Endothelial cell of umbilical vein (primary cell): ENCODE measurements around the gene LITAFD. TPM values are rescaled to one million over a fixed set of nuclear protein-coding genes. Genes with fewer than 3 reads are reported as not detected.

Experiments
- BruUV-seq: library from RNA; stranded (reverse); fragments of 400-500 nt; replicated peaks from 2 replicates; lab custom pipeline; 2021; lab: Mats Ljungman, UMichigan
- CTCF ChIA-PET: fragments of 300-600, 350-600 bp; sonication (Branson Sonifier 250); formaldehyde crosslinking; loops from one replicate; lab custom pipeline; 2021; ENCODE audit warnings: antibody characterized with exemption, inconsistent platforms; lab: Charles Lee
- POLR2A ChIA-PET: fragments of 300-600, 350-600 bp; sonication (Branson Sonifier 250); formaldehyde crosslinking; loops from one replicate; lab custom pipeline; 2021; ENCODE audit warnings: antibody characterized with exemption, inconsistent platforms; lab: Charles Lee
- DNase-seq: peaks from one replicate; pipeline ENCODE4 v3.0.0-alpha.2; 2011; ENCODE audit warnings: low read depth, low spot score
- FAIRE-seq: peaks from 2 replicates; lab custom pipeline; 2011; peaks lifted over from hg19 to GRCh38; lab: Jason Lieb, UNC
- H2AFZ ChIP-seq: 2 replicates; pipeline ENCODE4 v1.6.0; 2012; ENCODE audit warnings: low read depth, low read length, control low read depth, inconsistent platforms
- H3K27ac ChIP-seq: 2 replicates; pipeline ENCODE4 v1.5.1; 2011; ENCODE audit warnings: low read depth, mild to moderate bottlenecking, control low read depth, low read length, moderate library complexity; ENCODE audit not compliant: insufficient read depth
- H3K27me3 ChIP-seq, 2 experiments: 2 replicates each; pipeline versions ENCODE4 v1.6.0 to v1.6.1; 2011; ENCODE audit warnings: low read length in 2 of 2, mixed read lengths in 1 of 2; ENCODE audit not compliant: control insufficient read depth in 2 of 2, insufficient read depth in 2 of 2
- H3K36me3 ChIP-seq, 2 experiments: 2 replicates in 1 of 2; 3 replicates in 1 of 2; pipeline ENCODE4 v1.5.1; 2011; ENCODE audit warnings: low read length in 2 of 2, mild to moderate bottlenecking in 1 of 2, moderate library complexity in 1 of 2; ENCODE audit not compliant: control insufficient read depth in 2 of 2, insufficient read depth in 2 of 2; ENCODE audit errors: extremely low read depth in 1 of 2
- H3K4me1 ChIP-seq: 3 replicates; pipeline ENCODE4 v1.5.1; 2011; ENCODE audit warnings: mild to moderate bottlenecking, low read length; ENCODE audit not compliant: control insufficient read depth, insufficient read depth; ENCODE audit errors: extremely low read depth
- H3K4me2 ChIP-seq: 2 replicates; pipeline ENCODE4 v1.6.1; 2011; ENCODE audit warnings: low read length, control low read depth, mixed read lengths; ENCODE audit not compliant: insufficient read depth
- H3K4me3 ChIP-seq, 3 experiments: fragments of 200-600 bp in 1 of 3; sonication (generic), shearing (Covaris generic) in 1 of 3; replicated peaks in 1 of 3; 2 replicates each; pipeline ENCODE4 v1.5.1; 2011 to 2016; ENCODE audit warnings: control low read depth in 3 of 3, low read length in 3 of 3, mild to moderate bottlenecking in 2 of 3, inconsistent platforms in 1 of 3, low read depth in 1 of 3, moderate library complexity in 1 of 3; ENCODE audit not compliant: insufficient read depth in 1 of 3
- H3K79me2 ChIP-seq: 2 replicates; pipeline ENCODE4 v1.6.0; 2012; ENCODE audit warnings: low read length, inconsistent platforms; ENCODE audit not compliant: control insufficient read depth, insufficient read depth
- H3K9ac ChIP-seq: replicated peaks from 2 replicates; pipeline ENCODE3; 2011; ENCODE audit warnings: low read length, control low read depth; ENCODE audit not compliant: insufficient read depth; ENCODE audit errors: extremely low read depth
- H3K9me1 ChIP-seq: replicated peaks from 3 replicates; pipeline ENCODE4 v1.6.0; 2011; ENCODE audit warnings: mild to moderate bottlenecking, low read length; ENCODE audit not compliant: control insufficient read depth, insufficient read depth; ENCODE audit errors: extremely low read depth
- H3K9me3 ChIP-seq: replicated peaks from 2 replicates; pipeline ENCODE4 v1.5.1; 2012; ENCODE audit warnings: low read length, inconsistent platforms; ENCODE audit not compliant: control insufficient read depth, insufficient read depth
- H4K20me1 ChIP-seq: replicated peaks from 2 replicates; pipeline ENCODE3; 2011; ENCODE audit warnings: mild to moderate bottlenecking, low read length; ENCODE audit not compliant: control insufficient read depth, insufficient read depth; ENCODE audit errors: extremely low read depth
- GATA2 ChIP-seq: IDR thresholded peaks from 2 replicates; pipeline ENCODE4 v1.7.0; 2011; ENCODE audit warnings: low read depth, mild to moderate bottlenecking, moderate library complexity, mixed read lengths, low read length; ENCODE audit not compliant: insufficient read length, insufficient read depth
- JUN ChIP-seq: IDR thresholded peaks from 2 replicates; pipeline ENCODE4 v1.6.1; 2011; ENCODE audit warnings: borderline replicate concordance, low read depth; ENCODE audit not compliant: insufficient read length, insufficient read depth
- MYC ChIP-seq: IDR thresholded peaks from one replicate; pipeline ENCODE4 v1.6.1; 2011; ENCODE audit warnings: mild to moderate bottlenecking, low read depth, low read length
- POLR2AphosphoS5 ChIP-seq: IDR thresholded peaks from 2 replicates; pipeline ENCODE4 v1.6.1; 2012; ENCODE audit warnings: low read depth, mild to moderate bottlenecking, control low read depth, low read length, moderate library complexity; ENCODE audit not compliant: insufficient read depth
- dilution Hi-C: fragments of 300-500 bp; cut with MboI; formaldehyde crosslinking; loops from one replicate; pipeline ENCODE4 v1.15.0; 2019; ENCODE audit warnings: low sequenced_read_pairs; ENCODE audit not compliant: extremely low pct_ligation_motif_present
- intact Hi-C: fragments of 100-400 bp; cut with micrococcal nuclease; formaldehyde crosslinking; loops from one replicate; pipeline ENCODE4 v1.10.0; 2022
- polyA plus RNA-seq, 4 experiments: library from polyadenylated mRNA; depleted of rRNA in 3 of 4; stranded (reverse) in 3 of 4; unstranded in 1 of 4; fragments of >200 nt; gene quantifications; 2 replicates each; pipeline versions ENCODE4 v1.2.1 to v1.2.3, GENCODE V29; 2011 to 2012; ENCODE audit warnings: missing spikeins in 1 of 4
- total RNA-seq: library from RNA; stranded (reverse); gene quantifications from 2 replicates; pipeline ENCODE4 v1.2.3, GENCODE V29; 2021
- TF ChIP-seq, protein P1 (sequence below), 2 donors: IDR thresholded peaks; 1 replicate in 1 of 2; 2 replicates in 1 of 2; pipeline ENCODE4 v1.5.1; 2011; ENCODE audit warnings: low read length in 2 of 2, mild to moderate bottlenecking in 2 of 2, moderate library complexity in 2 of 2, control low read depth in 1 of 2, inconsistent platforms in 1 of 2, low read depth in 1 of 2; ENCODE audit not compliant: insufficient read depth in 1 of 2; ENCODE audit errors: extremely low read depth in 1 of 2

Gene LITAFD
- total and polyA plus RNA-seq, 2 donors (not counting 3 experiments of a cell fraction or from before 2014, with no cell fraction given), result not detected

DNA sequence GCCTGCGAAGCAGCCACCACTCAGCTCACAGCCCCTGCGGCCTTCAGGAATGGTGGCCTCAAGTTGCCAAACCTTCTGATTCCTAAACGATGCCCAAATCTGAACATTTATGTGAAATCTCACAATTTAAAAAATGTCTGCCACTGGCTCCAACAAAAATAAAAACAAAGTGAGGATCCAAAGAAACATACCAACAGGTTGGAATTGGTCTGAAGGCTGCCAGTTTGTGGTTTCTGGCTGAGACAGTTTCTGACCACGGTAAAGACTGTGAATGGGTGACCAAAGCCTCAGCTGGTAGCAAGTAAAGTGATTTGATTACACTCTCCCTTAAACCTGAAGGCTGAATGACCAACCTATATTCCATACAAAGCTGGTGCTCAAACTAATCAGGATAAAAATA lies 24.9 kb downstream of the LITAFD start:
- no peaks in the 10 kb centered on the region for H3K9me3 ChIP-seq
- no peak for TF ChIP-seq POLR2AphosphoS5
- intact Hi-C loops (loop anchor here (5.0 kb wide), 2 partner anchors 185 to 1275 kb away; partner anchors contain the start of genes GRIN2A and HAPSTR1), dilution Hi-C loops (no loop called here)
- no peak overlapping the region for H3K27ac ChIP-seq
- peaks cover 7% of the 10 kb centered on the region for H3K79me2 ChIP-seq
- no peak overlapping the region for H2AFZ ChIP-seq
- no peaks in the 10 kb centered on the region for H3K4me1 ChIP-seq
- no TSS peak for BruUV-seq
- ChIA-PET POLR2A (no interaction called here), CTCF (interaction anchor here (1.6 to 5.5 kb wide), 2 partner anchors 102 to 106 kb away, joined by 3 to 42 read pairs; no protein-coding TSS in a partner anchor)
- FAIRE-seq (no peak), DNase-seq (no peak)
- no peaks in the 10 kb centered on the region for H4K20me1 ChIP-seq
- H3K9ac ChIP-seq, result no peak overlapping the region
- no peak overlapping the region for H3K4me2 ChIP-seq
- H3K36me3 ChIP-seq, result peaks cover 47% of the 10 kb centered on the region in 2 experiments
- H3K27me3 ChIP-seq, result no peaks in the 10 kb centered on the region
- no peaks in the 10 kb centered on the region for H3K9me1 ChIP-seq
- no peak overlapping the region for H3K4me3 ChIP-seq

DNA sequence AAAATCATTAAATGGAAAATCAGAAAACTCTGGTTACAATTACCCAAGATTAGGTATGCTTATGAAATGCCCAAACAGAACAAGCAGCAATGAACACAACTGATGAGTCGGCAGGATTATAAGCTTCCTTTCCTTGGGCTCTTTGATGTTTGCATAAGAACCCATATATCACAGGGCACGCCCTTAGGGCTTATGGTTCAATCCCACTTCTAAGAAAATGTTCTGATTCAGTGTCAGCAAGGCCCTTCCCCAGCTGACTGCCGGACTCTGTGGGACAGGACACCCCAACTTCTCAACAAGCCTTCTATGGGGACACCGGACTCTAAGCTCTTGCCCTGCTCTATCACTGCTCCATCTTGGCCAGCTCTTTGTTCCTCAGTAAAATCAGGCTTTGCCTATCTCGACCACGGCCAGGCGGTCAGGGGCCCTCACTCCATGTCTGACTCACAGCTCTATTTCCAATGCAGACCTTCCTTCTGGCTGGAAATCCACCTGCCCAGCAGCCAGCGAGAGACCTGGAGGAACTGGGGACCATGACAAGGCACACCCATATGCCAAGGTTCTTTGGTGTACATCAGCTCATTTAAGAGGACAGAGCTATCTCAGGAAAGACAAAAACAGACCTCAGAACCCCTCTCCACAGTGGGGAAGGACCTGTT lies 26.8 kb downstream of the LITAFD start:
- no peak overlapping the region for H2AFZ ChIP-seq
- H3K9ac ChIP-seq, result no peak overlapping the region
- no peak overlapping the region for H3K4me2 ChIP-seq
- H4K20me1 ChIP-seq, result no peaks in the 10 kb centered on the region
- H3K27ac ChIP-seq, result no peak overlapping the region
- FAIRE-seq (no peak), DNase-seq (no peak)
- ChIA-PET POLR2A (no interaction called here), CTCF (interaction anchor here (0.7 to 5.5 kb wide), 5 partner anchors 27 to 226 kb away, joined by 3 to 42 read pairs (median 3); no protein-coding TSS in a partner anchor)
- BruUV-seq, result no TSS peak
- no peaks in the 10 kb centered on the region for H3K9me1 ChIP-seq
- intact Hi-C loops (loop anchor here (5.0 kb wide), 2 partner anchors 183 to 1273 kb away; partner anchors contain the start of genes GRIN2A and HAPSTR1), dilution Hi-C loops (no loop called here)
- no peaks in the 10 kb centered on the region for H3K27me3 ChIP-seq
- H3K4me1 ChIP-seq, result no peaks in the 10 kb centered on the region
- TF ChIP-seq, protein P1, sequence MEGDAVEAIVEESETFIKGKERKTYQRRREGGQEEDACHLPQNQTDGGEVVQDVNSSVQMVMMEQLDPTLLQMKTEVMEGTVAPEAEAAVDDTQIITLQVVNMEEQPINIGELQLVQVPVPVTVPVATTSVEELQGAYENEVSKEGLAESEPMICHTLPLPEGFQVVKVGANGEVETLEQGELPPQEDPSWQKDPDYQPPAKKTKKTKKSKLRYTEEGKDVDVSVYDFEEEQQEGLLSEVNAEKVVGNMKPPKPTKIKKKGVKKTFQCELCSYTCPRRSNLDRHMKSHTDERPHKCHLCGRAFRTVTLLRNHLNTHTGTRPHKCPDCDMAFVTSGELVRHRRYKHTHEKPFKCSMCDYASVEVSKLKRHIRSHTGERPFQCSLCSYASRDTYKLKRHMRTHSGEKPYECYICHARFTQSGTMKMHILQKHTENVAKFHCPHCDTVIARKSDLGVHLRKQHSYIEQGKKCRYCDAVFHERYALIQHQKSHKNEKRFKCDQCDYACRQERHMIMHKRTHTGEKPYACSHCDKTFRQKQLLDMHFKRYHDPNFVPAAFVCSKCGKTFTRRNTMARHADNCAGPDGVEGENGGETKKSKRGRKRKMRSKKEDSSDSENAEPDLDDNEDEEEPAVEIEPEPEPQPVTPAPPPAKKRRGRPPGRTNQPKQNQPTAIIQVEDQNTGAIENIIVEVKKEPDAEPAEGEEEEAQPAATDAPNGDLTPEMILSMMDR (IDR thresholded peaks at IDR 0.05; ENCODE audit: extremely low read depth in 1 of 2, insufficient read depth in 1 of 2, low read depth in 1 of 2, low read length in 2 of 2), result no peak
- TF ChIP-seq GATA2 (no peak), JUN (no peak), MYC (no peak)
- peaks cover 14% of the 10 kb centered on the region for H3K79me2 ChIP-seq
- H3K4me3 ChIP-seq, result no peak overlapping the region
- H3K36me3 ChIP-seq, result peaks cover 40 to 41% of the 10 kb centered on the region in 2 experiments
- no peaks in the 10 kb centered on the region for H3K9me3 ChIP-seq
